Liver (tissue), 9 donors: Measurements from ENCODE around the gene UNC80. TPM values are rescaled to one million over a fixed set of nuclear protein-coding genes. Genes with fewer than 3 reads are reported as not detected.

Source experiments
- DNase-seq: peaks from one replicate; pipeline ENCODE4 v3.0.0-alpha.2; 2017; ENCODE audit warnings: low spot score
- H3K27ac ChIP-seq, 2 donors: one replicate each; pipeline ENCODE4 v1.7.0; 2013; ENCODE audit warnings: inconsistent platforms in 2 of 2, low read length in 2 of 2, control low read depth in 1 of 2, low read depth in 1 of 2, mild to moderate bottlenecking in 1 of 2
- H3K27me3 ChIP-seq, 4 donors: one replicate each; pipeline versions ENCODE4 v1.6.1 to v1.7.0; 2013; ENCODE audit warnings: low read length in 3 of 4, inconsistent platforms in 1 of 4, mild to moderate bottlenecking in 1 of 4, moderate library complexity in 1 of 4; ENCODE audit not compliant: control insufficient read depth in 4 of 4, insufficient read depth in 4 of 4
- H3K36me3 ChIP-seq, 4 donors: one replicate each; pipeline versions ENCODE4 v1.6.1 to v1.7.0; 2013; ENCODE audit warnings: low read length in 3 of 4, mild to moderate bottlenecking in 3 of 4, low read depth in 1 of 4, moderate library complexity in 1 of 4; ENCODE audit not compliant: control insufficient read depth in 4 of 4, insufficient read depth in 3 of 4
- H3K4me1 ChIP-seq, 4 donors: one replicate each; pipeline versions ENCODE4 v1.6.1 to v1.7.0; 2013; ENCODE audit warnings: low read length in 3 of 4, mild to moderate bottlenecking in 3 of 4, moderate library complexity in 1 of 4; ENCODE audit not compliant: control insufficient read depth in 4 of 4, insufficient read depth in 4 of 4
- H3K4me3 ChIP-seq, 3 donors: one replicate each; pipeline versions ENCODE4 v1.6.1 to v1.7.0; 2013; ENCODE audit warnings: low read length in 3 of 3, control low read depth in 1 of 3, low read depth in 1 of 3, mild to moderate bottlenecking in 1 of 3
- H3K9ac ChIP-seq, 2 donors: one replicate each; pipeline ENCODE4 v1.7.0; 2013; ENCODE audit warnings: low read length in 2 of 2, mild to moderate bottlenecking in 2 of 2, moderate library complexity in 2 of 2, control low read depth in 1 of 2, low read depth in 1 of 2
- H3K9me3 ChIP-seq, 4 donors: one replicate each; pipeline versions ENCODE4 v1.6.1 to v1.7.0; 2013; ENCODE audit warnings: low read length in 3 of 4; ENCODE audit not compliant: control insufficient read depth in 4 of 4
- CTCF ChIP-seq: fragments of 150-350 bp; IDR thresholded peaks from 2 replicates; pipeline ENCODE4 v1.5.1; 2017; ENCODE audit warnings: improper control_type of control experiment, low read depth, low read length; ENCODE audit not compliant: missing input control
- EGR1 ChIP-seq, 2 donors: IDR thresholded peaks; 2 replicates each; pipeline ENCODE4 v1.6.1; 2016 to 2018; ENCODE audit warnings: antibody characterized with exemption in 2 of 2, low read depth in 2 of 2
- FOXA2 ChIP-seq: IDR thresholded peaks from 2 replicates; pipeline ENCODE4 v1.6.1; 2016; ENCODE audit warnings: antibody characterized with exemption
- HNF4A ChIP-seq, 2 donors: conservative IDR thresholded peaks; 2 replicates each; pipeline ENCODE4 v1.6.1; 2016; ENCODE audit warnings: antibody characterized with exemption in 2 of 2, mild to moderate bottlenecking in 2 of 2
- HNF4G ChIP-seq: IDR thresholded peaks from 2 replicates; pipeline ENCODE4 v1.6.1; 2016; ENCODE audit warnings: antibody characterized with exemption
- JUND ChIP-seq, 2 donors: IDR thresholded peaks; 2 replicates each; pipeline ENCODE4 v1.6.1; 2016; ENCODE audit warnings: antibody characterized with exemption in 2 of 2
- MAX ChIP-seq: IDR thresholded peaks from 2 replicates; pipeline ENCODE4 v1.6.1; 2016; ENCODE audit warnings: antibody characterized with exemption
- NR2F2 ChIP-seq: IDR thresholded peaks from 2 replicates; pipeline ENCODE4 v1.6.1; 2016; ENCODE audit warnings: antibody characterized with exemption
- RAD21 ChIP-seq, 2 donors: IDR thresholded peaks; 2 replicates each; pipeline ENCODE4 v1.6.1; 2016; ENCODE audit warnings: antibody characterized with exemption in 2 of 2, mild to moderate bottlenecking in 2 of 2
- REST ChIP-seq: IDR thresholded peaks from 2 replicates; pipeline ENCODE4 v1.6.1; 2016; ENCODE audit warnings: antibody characterized with exemption, mild to moderate bottlenecking
- RXRA ChIP-seq, 2 donors: IDR thresholded peaks; 2 replicates each; pipeline ENCODE4 v1.6.1; 2017 to 2018; ENCODE audit warnings: antibody characterized with exemption in 2 of 2, mild to moderate bottlenecking in 1 of 2
- TAF1 ChIP-seq: conservative IDR thresholded peaks from 2 replicates; pipeline ENCODE4 v1.6.1; 2016; ENCODE audit warnings: antibody characterized with exemption, mild to moderate bottlenecking
- WGBS: extraction: QIAGEN DNeasy Blood & Tissue Kit; methylation state at CpG from one replicate; pipeline ENCODE4 v1.1.7; 2013; 5-methylcytosine and 5-hydroxymethylcytosine counted together
- polyA plus RNA-seq, 2 donors: library from polyadenylated mRNA; stranded (reverse) in 1 of 2; unstranded in 1 of 2; fragments of 200-250 nt in 1 of 2; fragments of >200 nt in 1 of 2; fragmentation: Nextera tagmentation in 1 of 2; extraction: Ambion mirVana in 1 of 2; gene quantifications; one replicate each; pipeline versions ENCODE4 v1.2.1 to v1.2.3, GENCODE V29; 2013 to 2015
- total RNA-seq, 2 donors: library from RNA; depleted of rRNA; stranded (reverse); fragments of >200 nt; gene quantifications; one replicate each; pipeline ENCODE4 v1.2.3, GENCODE V29; 2014
- TF ChIP-seq, protein P1 (sequence below): IDR thresholded peaks from 2 replicates; pipeline ENCODE4 v1.6.1; 2016; ENCODE audit warnings: antibody characterized with exemption
- donor health status: healthy.
- donor health status: healthy.
- donor health status: healthy.
- donor health status: healthy.
- donor health status: healthy.

The UNC80 gene
- total and polyA plus RNA-seq, 4 donors = under 0.01 to 0.05 (median 0.02) TPM; not detected in 1

GRCh38 chr2:209977386-209978239, 206.0 kb downstream of the UNC80 start:
- DNase-seq = no peak
- no peaks in the 10 kb centered on the region for H3K4me1 ChIP-seq
- TF ChIP-seq RAD21 (IDR thresholded peaks at IDR 0.05) (peak; percentile 90 to 91), CTCF (peak; percentile 60), NR2F2 (no peak)
- H3K4me3 ChIP-seq = no peak overlapping the region
- H3K9me3 ChIP-seq = no peaks in the 10 kb centered on the region
- H3K9ac ChIP-seq = no peak overlapping the region
- no peaks in the 10 kb centered on the region for H3K36me3 ChIP-seq
- WGBS = 95% methylated on average over 2 of the region's 2 CpGs
- no peak overlapping the region for H3K27ac ChIP-seq
- no peaks in the 10 kb centered on the region for H3K27me3 ChIP-seq

DNA sequence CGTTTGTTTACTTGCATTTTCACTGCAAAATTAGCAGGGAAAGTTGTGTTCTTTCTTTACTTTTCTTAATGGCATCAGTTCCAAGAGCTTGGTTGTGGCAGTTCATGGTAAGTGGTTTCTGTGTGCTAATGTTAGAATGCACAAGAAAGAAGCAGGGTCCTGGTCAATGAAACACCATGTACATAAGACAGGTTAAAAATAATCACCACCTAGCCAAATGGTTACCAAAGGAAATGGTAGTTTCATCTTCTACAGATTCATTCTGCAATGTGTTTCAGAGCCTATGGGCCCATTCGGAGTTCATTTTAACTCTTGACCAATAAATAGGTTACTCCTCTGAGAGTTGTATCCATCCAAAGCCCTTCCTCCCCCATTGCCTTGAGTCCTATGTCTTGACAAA, 212.7 kb downstream of the UNC80 start:
- no peak overlapping the region for H3K9ac ChIP-seq
- 89% methylated on average over 2 of the region's 2 CpGs for WGBS

More for the DNA sequence above, 212.7 kb downstream of the UNC80 start:
- DNase-seq = no peak
- H3K27me3 ChIP-seq = no peaks in the 10 kb centered on the region
- H3K36me3 ChIP-seq = no peaks in the 10 kb centered on the region
- H3K9me3 ChIP-seq = no peaks in the 10 kb centered on the region
- no peak for TF ChIP-seq EGR1 (IDR thresholded peaks at IDR 0.05; ENCODE audit: low read depth in 2 of 2)
- TF ChIP-seq HNF4A (conservative IDR thresholded peaks at IDR 0.05) = no peak
- no peak for TF ChIP-seq FOXA2
- no peak for TF ChIP-seq RAD21 (IDR thresholded peaks at IDR 0.05)
- no peak for TF ChIP-seq REST
- TF ChIP-seq JUND (IDR thresholded peaks at IDR 0.05) = no peak
- TF ChIP-seq, protein P1, sequence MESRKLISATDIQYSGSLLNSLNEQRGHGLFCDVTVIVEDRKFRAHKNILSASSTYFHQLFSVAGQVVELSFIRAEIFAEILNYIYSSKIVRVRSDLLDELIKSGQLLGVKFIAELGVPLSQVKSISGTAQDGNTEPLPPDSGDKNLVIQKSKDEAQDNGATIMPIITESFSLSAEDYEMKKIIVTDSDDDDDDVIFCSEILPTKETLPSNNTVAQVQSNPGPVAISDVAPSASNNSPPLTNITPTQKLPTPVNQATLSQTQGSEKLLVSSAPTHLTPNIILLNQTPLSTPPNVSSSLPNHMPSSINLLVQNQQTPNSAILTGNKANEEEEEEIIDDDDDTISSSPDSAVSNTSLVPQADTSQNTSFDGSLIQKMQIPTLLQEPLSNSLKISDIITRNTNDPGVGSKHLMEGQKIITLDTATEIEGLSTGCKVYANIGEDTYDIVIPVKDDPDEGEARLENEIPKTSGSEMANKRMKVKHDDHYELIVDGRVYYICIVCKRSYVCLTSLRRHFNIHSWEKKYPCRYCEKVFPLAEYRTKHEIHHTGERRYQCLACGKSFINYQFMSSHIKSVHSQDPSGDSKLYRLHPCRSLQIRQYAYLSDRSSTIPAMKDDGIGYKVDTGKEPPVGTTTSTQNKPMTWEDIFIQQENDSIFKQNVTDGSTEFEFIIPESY = no peak
- TF ChIP-seq TAF1 = no peak
- no peak for TF ChIP-seq NR2F2
- no peak for TF ChIP-seq HNF4G
- no peak for TF ChIP-seq RXRA (IDR thresholded peaks at IDR 0.05)
- no peak for TF ChIP-seq MAX
- H3K27ac ChIP-seq = no peak overlapping the region
- H3K4me1 ChIP-seq = no peaks in the 10 kb centered on the region
- no peak overlapping the region for H3K4me3 ChIP-seq
